Omental fat pad (tissue), 4 donors: ENCODE data around the gene PDZRN3. TPM values are rescaled to one million over a fixed set of nuclear protein-coding genes. Genes with fewer than 3 reads are reported as not detected.

Source experiments
- ATAC-seq: fragments of 150-250 bp; one replicate; pipeline ENCODE4 v1.9.1; 2016; ENCODE audit warnings: mild to moderate bottlenecking, moderate library complexity; ENCODE audit not compliant: low FRiP score
- DNase-seq: peaks from one replicate; pipeline ENCODE4 v3.0.0-alpha.2; 2019; ENCODE audit warnings: low spot score
- CTCF ChIP-seq, 3 donors: fragments of 450-650 bp; IDR thresholded peaks; one replicate each; pipeline ENCODE4 v1.5.1; 2016 to 2017; ENCODE audit warnings: antibody characterized with exemption in 3 of 3, mild to moderate bottlenecking in 3 of 3, moderate library complexity in 2 of 3
- total RNA-seq, 4 donors: library from RNA; depleted of rRNA; stranded (reverse); fragments of >200 nt; gene quantifications; one replicate each; pipeline ENCODE4 v1.1.0, GENCODE V29; 2016

Gene PDZRN3
- total RNA-seq, 4 donors from 2014 or later = 22.8 to 47.4 (median 37.5) TPM

- TF ChIP-seq CTCF (IDR thresholded peaks at IDR 0.05) = no peak
- ATAC-seq = no peak
- no peak for DNase-seq
Observed at GRCh38 chr3:73543412-73543811, 81.3 kb downstream of the PDZRN3 start.

GRCh38 chr3:73542136-73542535, 82.6 kb downstream of the PDZRN3 start:
- ATAC-seq (no peak), DNase-seq (no peak)
- TF ChIP-seq CTCF (IDR thresholded peaks at IDR 0.05) = no peak

- DNase-seq (no peak), ATAC-seq (no peak)
- no peak for TF ChIP-seq CTCF (IDR thresholded peaks at IDR 0.05)
Observed at GRCh38 chr3:73540969-73541740, 83.6 kb downstream of the PDZRN3 start.

- no peak for TF ChIP-seq CTCF (IDR thresholded peaks at IDR 0.05)
- DNase-seq (no peak), ATAC-seq (no peak)
Observed at GRCh38 chr3:73538486-73538885, 86.3 kb downstream of the PDZRN3 start.

- ATAC-seq = no peak
- no peak for TF ChIP-seq CTCF (IDR thresholded peaks at IDR 0.05)
- no peak for DNase-seq
Observed at GRCh38 chr3:73536952-73537351, 87.8 kb downstream of the PDZRN3 start.

GRCh38 chr3:73536336-73536895, 88.3 kb downstream of the PDZRN3 start:
- no peak for TF ChIP-seq CTCF (IDR thresholded peaks at IDR 0.05)
- ATAC-seq = no peak

GRCh38 chr3:73535931-73536330, 88.8 kb downstream of the PDZRN3 start:
- TF ChIP-seq CTCF (IDR thresholded peaks at IDR 0.05) = no peak
- ATAC-seq (no peak), DNase-seq (no peak)

More at GRCh38 chr3:73536336-73536895, 88.3 kb downstream of the PDZRN3 start:
- DNase-seq = no peak
